Neural progenitor cell (in vitro differentiated cells): ENCODE results near the gene STRADA.

ENCODE experiments used
- CTCF ChIP-seq: fragments of 200-600 bp; sonication (generic); IDR thresholded peaks from 2 replicates; pipeline ENCODE4 v1.5.1; 2017; ENCODE audit warnings: antibody characterized with exemption, mild to moderate bottlenecking
- EZH2 ChIP-seq: fragments of 200-600 bp; sonication (generic); IDR thresholded peaks from 2 replicates; pipeline ENCODE4 v1.6.1; 2017; ENCODE audit warnings: antibody characterized with exemption, mild to moderate bottlenecking, moderate library complexity

DNA sequence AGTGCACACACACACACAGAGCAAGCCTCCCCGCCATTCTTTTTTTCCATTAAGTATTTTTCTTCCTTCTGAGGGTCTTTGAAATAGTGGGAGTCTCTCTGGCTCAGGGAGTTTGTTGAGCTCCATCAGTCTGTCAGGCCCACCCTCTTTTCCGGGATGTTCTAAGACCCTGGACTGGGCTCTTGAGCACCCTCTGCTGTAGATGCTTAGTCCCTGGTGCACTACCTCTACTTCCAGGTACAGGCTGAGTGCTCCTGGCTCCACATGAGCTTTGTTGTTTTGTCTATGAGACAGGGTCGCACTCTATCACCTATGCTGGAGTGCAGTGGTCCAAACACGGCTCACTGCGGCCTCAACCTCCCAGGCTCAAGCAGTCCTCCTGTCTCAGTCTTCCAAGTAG lies 62.4 kb downstream of the STRADA start:
- TF ChIP-seq CTCF (peak; percentile 24), EZH2 (no peak)
